Kasumi-1 (cell line): ENCODE data around the gene POLR3GL.
A peak's percentile ranks its signal among the peaks of the same experiment; 100 is the strongest.
"Not testable (repeated sequence)": the region's sequence is repeated elsewhere in the genome, so short reads cannot be mapped to it uniquely, and the experiment has no call there.

Experiments
- DNase-seq, 2 experiments: peaks; one replicate each; lab custom pipeline; 2025; lab: John Stamatoyannopoulos, UW

Gene POLR3GL, protein sequence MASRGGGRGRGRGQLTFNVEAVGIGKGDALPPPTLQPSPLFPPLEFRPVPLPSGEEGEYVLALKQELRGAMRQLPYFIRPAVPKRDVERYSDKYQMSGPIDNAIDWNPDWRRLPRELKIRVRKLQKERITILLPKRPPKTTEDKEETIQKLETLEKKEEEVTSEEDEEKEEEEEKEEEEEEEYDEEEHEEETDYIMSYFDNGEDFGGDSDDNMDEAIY

GRCh38 chr1:145964328-145965118 is at the start of gene POLR3GL, which contains the start of gene ANKRD34A:
TSS of gene POLR3GL (plus strand) at chr1:145964690. CDS start at chr1:145974866, 10,176 bp downstream.
TSS of gene ANKRD34A (minus strand) at chr1:145964575. CDS start at chr1:145961759, 2,816 bp downstream.
- DNase-seq: peak; percentile 95

DNA sequence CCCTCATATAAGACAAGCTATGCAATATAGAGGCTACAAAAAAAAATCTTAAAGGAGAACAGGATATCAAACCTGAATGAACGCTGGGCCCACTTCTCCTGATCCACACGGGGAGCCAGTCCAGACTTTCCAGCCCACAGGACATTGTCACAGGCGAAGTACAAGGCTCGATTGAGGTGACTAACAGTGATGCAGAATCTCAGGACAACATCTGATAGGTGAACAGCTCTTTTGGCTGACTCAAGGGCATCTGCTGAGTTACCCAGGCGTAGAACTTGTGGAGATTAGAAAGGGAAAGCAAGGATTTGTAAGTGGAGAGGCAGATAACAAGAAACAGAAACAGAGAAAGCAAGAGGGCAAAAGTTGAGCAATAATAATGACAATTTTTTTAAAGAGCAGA is 47.7 kb upstream of the POLR3GL start:
- DNase-seq: no peak

DNA sequence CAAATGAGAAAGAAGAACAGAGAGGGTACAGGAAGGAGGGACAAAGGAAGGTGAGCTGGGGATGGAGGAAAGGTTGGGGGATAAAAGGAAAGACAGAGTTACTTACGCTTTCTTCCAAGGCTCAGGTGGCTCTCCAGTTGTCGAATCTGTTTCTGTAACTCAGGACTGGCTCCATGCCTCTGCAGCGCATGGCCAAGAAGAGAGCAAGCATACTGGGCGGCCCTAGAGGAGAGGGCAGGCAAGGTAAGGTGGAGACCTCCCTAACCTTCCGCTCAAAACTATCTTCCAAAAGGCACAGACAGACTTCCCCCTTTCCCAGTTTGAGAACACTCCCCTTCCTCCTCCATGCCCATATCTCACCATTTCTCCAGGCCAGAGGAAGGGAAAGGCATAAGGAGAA is 46.9 kb upstream of the POLR3GL start:
- DNase-seq: no peak

- peak; percentile 89 to 91 for DNase-seq
Measured at GRCh38 chr1:145918144-145918991, 46.1 kb upstream of the POLR3GL start, which contains the start of gene PEX11B. TSS of gene PEX11B (minus strand) at chr1:145918717. CDS start at chr1:145918688, 29 bp downstream.

DNA sequence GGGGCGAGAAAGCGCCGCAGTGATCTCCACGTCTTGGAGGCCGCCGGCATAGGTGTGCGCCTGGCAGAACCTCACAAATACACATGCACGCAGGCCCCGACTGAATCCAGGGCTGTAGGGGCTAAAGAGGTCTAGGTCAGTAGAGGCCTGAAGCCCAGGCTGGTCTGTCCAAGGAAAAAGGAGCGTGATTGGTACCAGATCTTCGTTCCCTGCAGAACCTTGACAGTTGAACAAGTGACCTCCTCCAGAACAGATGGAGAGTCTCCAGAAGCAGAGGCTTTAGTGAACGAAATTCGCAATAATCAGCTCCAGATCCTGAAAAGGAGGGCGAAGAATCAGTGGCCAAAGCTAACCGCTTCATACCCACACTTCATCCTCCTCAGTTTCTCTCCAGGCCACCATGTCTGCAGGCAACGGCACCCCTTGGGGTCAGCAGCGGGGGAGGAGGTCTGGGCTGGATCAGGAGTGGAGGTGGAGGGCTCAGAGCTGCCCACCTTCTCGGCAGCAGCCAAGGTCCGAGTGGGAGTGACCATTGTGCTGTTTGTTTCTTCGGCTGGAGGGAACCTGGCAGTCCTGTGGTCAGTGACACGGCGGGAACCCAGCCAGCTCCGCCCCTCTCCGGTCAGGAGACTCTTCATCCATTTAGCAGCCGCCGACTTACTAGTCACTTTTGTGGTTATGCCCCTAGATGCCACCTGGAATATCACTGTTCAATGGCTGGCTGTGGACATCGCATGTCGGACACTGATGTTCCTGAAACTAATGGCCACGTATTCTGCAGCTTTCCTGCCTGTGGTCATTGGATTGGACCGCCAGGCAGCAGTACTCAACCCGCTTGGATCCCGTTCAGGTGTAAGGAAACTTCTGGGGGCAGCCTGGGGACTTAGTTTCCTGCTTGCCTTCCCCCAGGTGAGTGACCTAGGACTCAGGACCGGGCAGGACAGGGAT is 45.2 kb upstream of the POLR3GL start:
- DNase-seq: no peak

DNA sequence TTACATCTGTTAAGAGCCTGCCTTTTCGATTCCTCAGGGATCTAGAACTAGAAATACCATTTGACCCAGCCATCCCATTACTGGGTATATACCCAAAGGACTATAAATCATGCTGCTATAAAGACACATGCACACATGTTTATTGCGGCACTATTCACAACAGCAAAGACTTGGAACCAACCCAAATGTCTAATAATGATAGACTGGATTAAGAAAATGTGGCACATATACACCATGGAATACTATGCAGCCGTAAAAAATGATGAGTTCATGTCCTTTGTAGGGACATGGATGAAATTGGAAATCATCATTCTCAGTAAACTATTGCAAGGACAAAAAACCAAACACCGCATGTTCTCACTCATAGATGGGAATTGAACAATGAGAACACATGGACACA is 44.2 kb upstream of the POLR3GL start:
- not testable (repeated sequence) for DNase-seq

DNA sequence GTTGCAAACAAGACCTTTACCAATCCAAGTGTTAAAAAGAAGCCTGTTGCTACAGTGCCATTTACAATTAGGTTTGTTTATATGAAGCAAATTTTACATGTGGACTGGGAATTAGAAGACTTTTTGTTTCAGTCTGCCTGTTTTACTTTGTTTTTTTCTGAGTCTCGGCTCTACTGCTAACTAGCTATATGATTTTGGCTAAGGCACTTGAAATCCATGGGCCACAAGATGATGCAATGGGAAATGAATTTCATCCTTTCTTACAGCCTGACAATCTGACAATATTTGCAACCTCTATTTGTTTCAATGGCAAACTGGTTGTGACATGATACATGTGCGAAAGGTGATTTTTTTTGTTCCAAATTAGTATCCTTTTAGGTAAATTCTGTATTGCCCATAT is 42.2 kb upstream of the POLR3GL start:
- no peak for DNase-seq

DNA sequence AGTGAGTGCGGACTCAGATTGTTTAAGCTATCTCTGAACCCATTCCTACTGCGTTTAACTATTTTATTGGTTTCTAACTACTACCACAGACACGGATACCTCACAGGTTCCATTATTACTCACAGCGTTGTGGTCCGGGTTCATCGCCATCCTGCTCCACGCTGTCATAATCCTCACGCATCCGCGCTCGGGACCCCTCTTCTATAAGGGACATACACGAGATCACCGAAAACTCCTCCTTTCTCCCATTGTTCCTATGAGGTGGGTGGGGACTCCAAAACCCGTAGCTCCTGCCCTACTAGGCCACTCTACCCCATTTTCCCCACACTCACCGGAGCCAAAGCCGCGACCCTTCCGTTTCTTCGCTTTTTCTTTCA is 37.8 kb upstream of the POLR3GL start:
- no peak for DNase-seq

DNA sequence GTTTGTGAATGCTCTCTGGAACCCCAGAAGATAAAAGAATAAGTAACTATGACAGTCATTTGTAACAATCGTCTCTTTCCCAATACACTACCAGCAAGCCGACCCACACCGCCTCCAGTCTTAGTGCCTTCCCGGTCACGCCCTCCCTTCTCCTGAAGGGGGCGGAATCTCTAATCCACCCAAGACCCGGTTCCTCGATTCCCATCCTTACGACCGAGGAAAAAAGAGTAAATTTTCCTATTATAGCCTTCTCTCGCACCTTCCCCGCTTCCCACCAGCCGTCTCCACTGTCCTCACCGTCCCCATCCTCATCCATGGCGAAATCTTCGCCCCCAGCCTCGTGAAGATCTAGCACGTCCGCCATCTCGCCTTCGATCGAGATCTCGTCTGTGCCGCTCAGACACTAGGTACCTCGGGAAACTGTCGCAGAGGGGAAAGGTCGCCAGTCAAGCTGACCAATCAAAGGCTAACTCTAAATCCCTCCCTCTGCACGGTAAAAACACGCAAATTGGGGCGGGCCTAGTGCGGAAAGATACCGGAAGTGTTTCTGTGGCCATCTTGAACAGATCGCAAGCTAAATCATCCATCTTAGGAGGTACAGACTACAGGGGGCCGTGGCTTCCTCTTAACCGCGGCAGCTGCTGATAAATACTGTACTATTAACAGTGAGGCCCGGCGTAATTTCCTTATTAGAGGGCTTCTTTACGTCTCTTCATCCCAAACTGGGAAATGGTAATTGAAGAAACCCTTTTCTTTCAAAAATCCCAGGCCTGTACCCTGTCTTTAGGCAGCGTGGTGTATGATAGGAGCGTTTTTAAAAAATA is 37.2 kb upstream of the POLR3GL start, which contains the start of gene RBM8A:
Gene RBM8A (minus strand): TSS at position 422 of the 824 bp plus-strand sequence. CDS start 58 bp downstream, at position 364.
- peak; percentile 99 for DNase-seq

DNA sequence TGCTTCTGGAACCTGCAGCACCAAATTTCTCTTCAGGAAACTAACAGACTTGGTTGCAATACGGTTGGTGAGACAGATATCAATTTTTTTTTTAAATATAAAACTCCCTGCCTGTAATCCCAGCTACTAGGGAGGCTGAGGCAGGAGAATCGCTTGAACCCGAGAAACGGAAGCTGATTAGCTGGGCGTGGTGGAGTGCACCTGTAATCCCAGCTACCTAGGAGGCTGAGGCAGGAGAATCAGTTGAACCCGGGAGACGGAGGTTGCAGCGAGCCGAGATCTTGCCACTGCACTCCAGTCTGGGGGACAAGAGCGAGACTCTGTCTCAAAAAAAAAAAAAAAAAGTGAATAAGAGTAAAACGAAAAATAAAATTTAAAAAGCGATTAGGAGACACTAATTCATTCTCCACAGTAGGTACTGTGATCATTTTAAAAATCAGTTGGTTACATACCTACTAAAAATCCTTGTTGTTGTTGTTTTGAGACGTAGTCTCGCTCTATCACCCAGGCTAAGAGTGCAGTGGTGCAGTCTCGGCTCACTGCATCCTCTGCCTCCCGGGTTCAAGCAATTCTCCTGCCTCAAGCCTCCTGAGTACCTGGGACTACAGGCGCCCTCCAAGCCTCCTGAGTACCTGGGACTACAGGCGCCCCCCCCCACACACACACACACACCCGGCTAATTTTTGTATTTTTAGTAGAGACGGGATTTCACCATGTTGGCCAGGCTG is 36.4 kb upstream of the POLR3GL start:
- no peak for DNase-seq

DNA sequence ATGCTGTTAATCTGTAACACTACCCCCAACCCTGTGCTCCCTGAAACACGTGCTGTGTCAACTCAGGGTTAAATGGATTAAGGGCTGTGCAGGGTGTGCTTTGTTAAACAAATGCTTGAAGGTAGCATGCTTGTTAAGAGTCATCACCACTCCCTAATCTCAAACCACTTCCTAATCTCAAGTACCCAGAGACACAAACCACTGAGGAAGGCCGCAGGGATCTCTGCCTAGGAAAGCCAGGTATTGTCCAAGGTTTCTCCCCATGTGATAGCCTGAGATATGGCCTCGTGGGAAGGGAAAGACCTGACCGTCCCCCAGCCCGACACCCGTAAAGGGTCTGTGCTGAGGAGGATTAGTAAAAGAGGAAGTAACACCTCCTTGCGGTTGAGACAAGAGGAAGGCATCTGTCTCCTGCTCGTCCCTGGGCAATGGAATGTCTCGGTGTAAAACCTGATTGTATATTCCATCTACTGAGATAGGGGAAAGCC is 31.9 kb upstream of the POLR3GL start:
- peak; percentile 64 to 66 for DNase-seq

DNA sequence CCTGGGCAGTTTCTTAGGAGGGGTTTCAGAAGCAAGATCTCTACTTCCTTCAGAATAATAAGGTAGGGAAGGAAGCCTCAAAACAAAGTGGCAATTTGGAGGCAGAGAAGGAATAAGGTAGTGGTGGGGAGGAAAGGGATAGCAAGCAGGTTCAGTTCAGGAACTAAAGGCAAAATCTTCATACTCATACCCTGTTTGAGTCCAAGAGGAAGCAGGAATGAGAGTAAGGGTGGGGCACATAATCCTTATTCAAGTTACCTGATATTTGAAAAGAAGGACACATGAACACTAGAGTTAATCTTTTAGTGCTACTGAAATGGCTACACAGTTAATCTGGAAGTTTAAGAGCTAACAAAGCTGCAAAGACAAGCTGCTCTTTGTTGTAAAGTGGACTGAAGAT is 28.8 kb upstream of the POLR3GL start:
- no peak for DNase-seq

DNA sequence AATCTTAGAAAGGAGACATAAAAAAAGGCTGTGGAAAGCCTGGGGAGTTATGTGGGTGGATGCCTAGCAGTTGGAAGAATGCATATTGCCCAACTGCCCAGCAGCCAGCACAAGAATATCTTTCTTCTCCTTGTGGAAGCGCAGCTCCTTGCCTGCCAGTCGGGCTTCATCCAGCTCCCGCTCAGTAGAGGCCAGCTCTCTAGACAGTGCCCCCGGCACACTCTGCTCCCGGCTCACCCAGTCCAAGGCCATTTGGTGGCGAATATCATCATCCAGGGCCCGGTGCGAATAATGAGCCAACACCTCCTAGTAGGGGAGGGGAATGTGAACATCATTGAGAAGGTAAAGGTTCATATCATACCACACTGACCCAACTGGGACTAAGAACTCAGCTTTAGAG is 28.2 kb upstream of the POLR3GL start:
- no peak for DNase-seq

- DNase-seq: no peak
Measured at GRCh38 chr1:145937436-145937835, 27.1 kb upstream of the POLR3GL start.

DNA sequence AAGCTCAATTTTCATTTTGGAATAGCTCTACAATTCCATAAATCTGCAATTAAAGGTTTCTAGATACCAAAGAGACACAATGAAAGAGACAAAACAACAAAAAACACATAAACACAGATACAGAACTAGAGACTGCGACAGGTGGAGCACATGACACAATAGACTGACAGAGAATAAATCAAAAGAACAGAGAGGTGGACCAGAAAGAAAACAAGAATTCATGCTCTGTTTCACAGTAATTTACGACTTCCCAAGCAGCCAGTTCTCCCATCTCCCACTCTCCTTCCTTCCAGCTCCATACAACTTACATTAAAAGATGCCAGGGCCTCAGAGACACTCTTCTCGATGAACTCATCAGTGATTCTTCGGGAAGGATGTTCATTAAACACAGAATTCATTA is 22.1 kb upstream of the POLR3GL start:
- no peak for DNase-seq

GRCh38 chr1:145942871-145943270 is 21.6 kb upstream of the POLR3GL start:
- no peak for DNase-seq

- DNase-seq: no peak
Measured at GRCh38 chr1:145944532-145944931, 20.0 kb upstream of the POLR3GL start.

GRCh38 chr1:145946477-145946986 is 18.0 kb upstream of the POLR3GL start:
- DNase-seq: no peak

- no peak for DNase-seq
Measured at GRCh38 chr1:145947551-145947950, 16.9 kb upstream of the POLR3GL start.
